OCI-LY1 (cell line): ENCODE measurements around the gene PTPRN2.

ENCODE experiments used
- EZH2 ChIP-seq: fragments of 200-600 bp; sonication (generic), shearing (Covaris generic); IDR thresholded peaks from 2 replicates; pipeline ENCODE4 v1.8.0; 2017; ENCODE audit warnings: borderline replicate concordance, mixed run types, mild to moderate bottlenecking, antibody characterized with exemption, low read length, moderate library complexity, mixed read lengths
- TF ChIP-seq, protein P1 (sequence below): fragments of 200-600 bp; sonication (generic), shearing (Covaris generic); IDR thresholded peaks from 2 replicates; pipeline ENCODE4 v1.5.1; 2017; ENCODE audit warnings: mild to moderate bottlenecking, antibody characterized with exemption, low read length, moderate library complexity, mixed read lengths

DNA sequence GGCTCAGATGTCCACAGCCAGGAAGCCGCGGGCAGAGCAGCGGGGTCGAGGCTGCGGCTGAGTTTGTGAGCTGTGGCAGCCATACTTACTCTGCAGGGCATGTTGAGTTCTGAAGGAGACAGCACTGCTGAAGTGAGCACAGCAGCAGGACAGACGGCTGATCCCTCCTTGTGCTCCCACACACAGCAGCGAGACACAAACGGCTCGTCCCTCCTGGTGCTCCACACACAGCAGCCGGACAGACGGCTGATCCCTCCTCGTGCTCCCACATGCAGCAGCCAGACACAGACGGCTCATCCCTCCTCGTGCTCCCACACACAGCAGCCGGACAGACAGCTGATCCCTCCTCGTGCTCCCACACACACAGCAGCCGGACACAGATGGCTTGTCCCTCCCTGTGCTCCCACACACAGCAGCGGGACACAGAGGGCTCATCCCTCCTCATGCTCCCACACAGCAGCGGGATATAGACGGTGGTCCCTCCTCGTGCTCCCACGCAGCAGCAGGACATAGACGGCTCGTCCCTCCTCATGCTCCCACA is 305.1 kb downstream of the PTPRN2 start:
- TF ChIP-seq, protein P1, sequence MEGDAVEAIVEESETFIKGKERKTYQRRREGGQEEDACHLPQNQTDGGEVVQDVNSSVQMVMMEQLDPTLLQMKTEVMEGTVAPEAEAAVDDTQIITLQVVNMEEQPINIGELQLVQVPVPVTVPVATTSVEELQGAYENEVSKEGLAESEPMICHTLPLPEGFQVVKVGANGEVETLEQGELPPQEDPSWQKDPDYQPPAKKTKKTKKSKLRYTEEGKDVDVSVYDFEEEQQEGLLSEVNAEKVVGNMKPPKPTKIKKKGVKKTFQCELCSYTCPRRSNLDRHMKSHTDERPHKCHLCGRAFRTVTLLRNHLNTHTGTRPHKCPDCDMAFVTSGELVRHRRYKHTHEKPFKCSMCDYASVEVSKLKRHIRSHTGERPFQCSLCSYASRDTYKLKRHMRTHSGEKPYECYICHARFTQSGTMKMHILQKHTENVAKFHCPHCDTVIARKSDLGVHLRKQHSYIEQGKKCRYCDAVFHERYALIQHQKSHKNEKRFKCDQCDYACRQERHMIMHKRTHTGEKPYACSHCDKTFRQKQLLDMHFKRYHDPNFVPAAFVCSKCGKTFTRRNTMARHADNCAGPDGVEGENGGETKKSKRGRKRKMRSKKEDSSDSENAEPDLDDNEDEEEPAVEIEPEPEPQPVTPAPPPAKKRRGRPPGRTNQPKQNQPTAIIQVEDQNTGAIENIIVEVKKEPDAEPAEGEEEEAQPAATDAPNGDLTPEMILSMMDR, result no peak
- TF ChIP-seq EZH2, result no peak
